HG02763 (cell line): ENCODE results near the gene SIRT3.
"Not testable (repeated sequence)": the region's sequence is repeated elsewhere in the genome, so short reads cannot be mapped to it uniquely, and the experiment has no call there.

ENCODE experiments used
- ATAC-seq: cut with Tn5 transposase; IDR thresholded peaks from one replicate; pipeline ENCODE4 v1.9.1; 2021; ENCODE audit warnings: mild to moderate bottlenecking, moderate library complexity; ENCODE audit not compliant: unreplicated experiment

The SIRT3 gene

GRCh38 chr11:244376-244775 lies 8.2 kb upstream of the SIRT3 start:
- ATAC-seq: no peak

DNA sequence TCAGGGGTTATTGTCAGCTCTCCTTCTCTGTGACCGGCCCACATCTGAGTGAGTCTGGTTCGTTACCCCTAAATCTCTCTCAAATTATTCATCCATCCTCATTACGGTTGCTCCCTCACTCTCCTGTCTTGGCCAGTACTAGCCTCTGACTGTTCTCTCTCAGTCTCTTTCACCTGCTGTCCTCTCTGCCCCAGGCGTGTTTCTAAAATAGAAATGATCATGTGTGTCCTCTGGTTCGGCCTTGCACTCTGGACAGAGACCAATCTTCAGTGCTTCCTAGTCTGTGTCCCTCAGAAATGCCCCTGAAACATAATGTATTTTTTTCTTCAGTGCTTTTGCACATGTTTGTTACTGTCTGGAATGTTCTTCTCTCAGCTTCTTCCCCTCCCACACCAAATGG lies 5.5 kb upstream of the SIRT3 start:
- ATAC-seq: no peak

DNA sequence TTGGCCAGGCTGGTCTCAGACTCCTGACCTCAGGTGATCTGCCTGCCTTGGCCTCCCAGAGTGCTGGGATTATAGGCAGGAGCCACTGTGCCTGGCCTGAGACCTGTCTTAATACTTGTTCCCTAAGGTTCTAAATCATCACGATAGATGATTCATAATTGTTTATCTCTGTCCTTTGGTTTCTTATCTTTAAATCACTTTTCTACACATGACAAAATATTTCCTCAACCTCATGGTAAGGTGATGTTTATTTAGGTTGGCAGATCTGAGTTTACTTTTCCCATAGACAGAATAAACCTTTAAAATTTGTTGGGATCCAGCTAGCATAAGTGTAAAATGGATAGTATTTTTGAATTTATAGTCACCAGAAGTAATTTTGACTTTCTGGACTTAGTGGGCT lies 4.2 kb upstream of the SIRT3 start:
- no peak for ATAC-seq

DNA sequence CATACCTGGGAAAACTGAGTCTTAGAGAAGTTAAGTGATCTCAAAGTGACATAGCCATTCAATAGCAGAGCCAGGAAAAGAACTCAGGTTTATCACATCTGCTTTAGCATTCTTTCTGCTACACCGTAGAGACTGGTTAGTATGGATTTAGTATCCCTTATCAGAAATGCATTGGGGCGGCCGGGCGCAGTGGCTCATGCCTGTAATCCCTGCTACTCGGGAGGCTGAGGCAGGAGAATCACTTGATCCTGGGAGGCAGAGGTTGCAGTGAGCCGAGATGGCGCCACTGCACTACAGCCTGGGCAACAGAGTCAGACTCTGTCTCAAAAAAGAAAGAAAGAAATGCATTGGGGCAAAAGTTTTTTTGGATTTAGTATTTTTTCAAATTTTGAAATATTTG lies 2.2 kb upstream of the SIRT3 start:
- not testable (repeated sequence) for ATAC-seq

- peak; percentile 79 for ATAC-seq
Observed at GRCh38 chr11:236774-237767, 929 bp upstream of the SIRT3 start, which contains the start of gene PSMD13. Gene PSMD13 (plus strand): TSS chr11:236976. CDS start chr11:237050, 74 bp downstream.

DNA sequence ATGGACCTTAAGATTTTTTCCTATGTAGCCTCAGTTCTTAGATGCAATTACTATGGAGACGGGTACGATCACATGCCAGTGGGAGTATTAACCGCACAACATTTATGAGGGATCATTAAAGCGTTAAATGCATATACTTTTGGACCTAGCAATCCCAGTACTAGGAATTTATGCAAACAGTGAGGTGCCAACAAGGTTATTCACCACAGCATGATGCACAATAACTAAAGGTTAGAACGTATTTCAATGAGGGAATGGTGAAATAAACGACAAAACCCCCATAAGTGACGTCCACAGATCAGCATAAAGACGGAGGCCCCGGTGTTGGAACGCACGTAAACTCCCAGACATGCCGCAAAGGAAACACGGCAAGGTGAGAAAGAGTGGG lies 539 bp downstream of the SIRT3 start:
- no peak for ATAC-seq

DNA sequence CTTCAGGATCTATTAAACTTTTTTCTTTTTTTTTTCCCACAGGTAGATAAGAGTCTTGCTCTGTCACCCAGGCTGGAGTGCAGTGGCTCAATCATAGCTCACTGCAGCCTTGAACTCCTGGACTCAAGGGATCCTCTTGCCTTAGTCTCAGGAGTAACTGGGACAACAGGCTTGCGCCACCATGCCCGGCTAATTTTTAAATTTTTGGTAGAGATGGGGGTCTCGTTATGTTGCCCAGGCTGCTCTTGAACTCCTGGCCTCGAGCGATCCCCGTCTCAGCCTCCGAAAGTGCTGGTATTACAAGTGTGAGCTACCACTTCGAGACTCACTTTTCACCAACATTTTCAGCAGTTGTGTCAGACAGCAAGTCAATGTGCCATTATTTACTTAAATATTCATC lies 962 bp downstream of the SIRT3 start:
- ATAC-seq: no peak

DNA sequence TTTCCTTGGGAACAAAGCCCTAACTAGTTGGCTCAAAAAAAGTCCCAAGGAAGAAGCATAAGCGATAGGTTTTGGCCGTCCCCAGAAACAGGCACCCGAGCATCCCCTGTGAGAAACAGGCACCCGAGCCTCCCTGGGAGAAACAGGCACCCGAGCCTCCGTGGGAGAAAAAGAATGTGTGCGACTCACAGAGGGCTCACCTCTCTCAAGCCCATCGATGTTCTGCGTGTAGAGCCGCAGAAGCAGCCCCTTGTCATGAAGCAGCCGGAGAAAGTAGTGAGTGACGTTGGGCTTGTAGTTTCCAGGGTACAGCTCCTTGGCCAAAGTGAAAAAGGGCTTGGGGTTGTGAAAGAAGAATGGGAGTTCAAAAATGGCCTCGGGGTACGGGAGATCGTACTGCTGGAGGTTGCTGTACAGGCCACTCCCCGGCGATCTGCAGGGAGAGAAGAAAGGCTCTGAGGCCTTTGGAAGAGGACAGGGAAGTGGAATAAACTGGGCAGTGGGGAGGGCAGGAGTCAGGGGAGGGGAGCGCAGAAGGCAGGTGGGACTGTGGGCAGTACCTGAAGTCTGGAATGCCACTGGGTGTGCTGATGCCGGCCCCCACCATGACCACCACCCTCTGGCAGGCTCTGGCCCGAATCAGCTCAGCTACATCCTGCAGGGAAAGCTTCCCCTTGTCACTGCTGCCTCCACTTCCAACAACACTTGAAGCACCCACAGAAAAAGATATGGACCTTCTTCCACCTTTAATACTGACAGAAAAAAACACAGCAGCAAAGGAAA lies 3.2 kb downstream of the SIRT3 start:
- ATAC-seq: no peak

DNA sequence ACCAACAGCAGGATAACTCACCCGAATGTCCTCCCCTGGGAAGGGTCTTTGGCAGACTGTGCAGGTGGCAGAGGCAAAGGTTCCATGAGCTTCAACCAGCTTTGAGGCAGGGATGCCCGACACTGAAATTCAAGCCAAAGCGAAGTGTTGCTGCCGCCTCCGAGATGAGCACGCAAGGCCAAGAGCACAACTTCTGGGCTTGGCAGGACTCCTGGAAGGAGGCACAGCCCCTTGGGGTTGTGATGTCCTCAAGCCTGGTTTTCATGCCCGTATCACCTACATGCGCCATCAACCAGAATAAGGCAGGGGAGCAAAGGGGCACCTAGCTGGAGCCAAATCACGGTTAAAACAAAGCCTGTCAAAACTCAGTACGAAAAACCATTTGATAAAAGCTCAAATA lies 5.7 kb downstream of the SIRT3 start:
- no peak for ATAC-seq

GRCh38 chr11:227824-228379 lies 8.2 kb downstream of the SIRT3 start:
- ATAC-seq: no peak

DNA sequence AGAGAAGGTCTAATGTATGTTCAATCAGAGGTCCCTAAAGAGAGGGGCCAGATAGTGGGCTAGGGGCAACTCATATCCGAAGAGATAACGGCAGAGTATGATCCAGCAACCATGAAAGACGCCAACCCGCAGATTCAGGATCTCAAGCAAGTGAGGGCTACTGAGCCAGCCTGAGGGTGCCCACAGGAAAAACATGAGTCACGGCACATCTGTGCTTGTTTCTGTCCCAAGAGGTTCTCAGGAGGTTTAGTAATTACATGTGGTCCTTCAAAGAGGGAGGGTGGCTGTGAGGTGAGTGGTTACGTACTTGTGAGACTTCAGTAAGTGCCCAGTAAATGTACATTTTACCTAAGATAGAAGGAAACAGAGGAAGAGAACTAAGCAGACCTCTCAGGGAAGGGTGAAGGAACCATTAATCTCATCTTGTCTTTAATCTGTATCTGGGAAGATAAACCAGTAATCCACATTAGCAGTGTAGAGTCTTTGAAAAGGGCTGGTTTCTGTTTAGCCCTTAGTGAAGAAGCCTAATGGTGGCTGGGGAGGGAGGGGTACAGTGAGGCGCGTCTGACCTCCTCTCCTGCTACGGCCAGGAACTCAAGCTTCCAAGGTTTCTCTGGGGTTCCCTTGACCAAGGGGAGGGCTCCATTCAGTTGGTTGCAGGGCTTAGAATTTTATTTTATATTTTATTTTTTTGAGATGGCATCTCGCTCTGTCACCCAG lies 10.2 kb downstream of the SIRT3 start:
- peak; percentile 50 for ATAC-seq

- no peak for ATAC-seq
Observed at GRCh38 chr11:224424-224823, 11.7 kb downstream of the SIRT3 start.

GRCh38 chr11:223884-224283 lies 12.3 kb downstream of the SIRT3 start:
- ATAC-seq: no peak

GRCh38 chr11:223026-223789 lies 12.9 kb downstream of the SIRT3 start:
- no peak for ATAC-seq

DNA sequence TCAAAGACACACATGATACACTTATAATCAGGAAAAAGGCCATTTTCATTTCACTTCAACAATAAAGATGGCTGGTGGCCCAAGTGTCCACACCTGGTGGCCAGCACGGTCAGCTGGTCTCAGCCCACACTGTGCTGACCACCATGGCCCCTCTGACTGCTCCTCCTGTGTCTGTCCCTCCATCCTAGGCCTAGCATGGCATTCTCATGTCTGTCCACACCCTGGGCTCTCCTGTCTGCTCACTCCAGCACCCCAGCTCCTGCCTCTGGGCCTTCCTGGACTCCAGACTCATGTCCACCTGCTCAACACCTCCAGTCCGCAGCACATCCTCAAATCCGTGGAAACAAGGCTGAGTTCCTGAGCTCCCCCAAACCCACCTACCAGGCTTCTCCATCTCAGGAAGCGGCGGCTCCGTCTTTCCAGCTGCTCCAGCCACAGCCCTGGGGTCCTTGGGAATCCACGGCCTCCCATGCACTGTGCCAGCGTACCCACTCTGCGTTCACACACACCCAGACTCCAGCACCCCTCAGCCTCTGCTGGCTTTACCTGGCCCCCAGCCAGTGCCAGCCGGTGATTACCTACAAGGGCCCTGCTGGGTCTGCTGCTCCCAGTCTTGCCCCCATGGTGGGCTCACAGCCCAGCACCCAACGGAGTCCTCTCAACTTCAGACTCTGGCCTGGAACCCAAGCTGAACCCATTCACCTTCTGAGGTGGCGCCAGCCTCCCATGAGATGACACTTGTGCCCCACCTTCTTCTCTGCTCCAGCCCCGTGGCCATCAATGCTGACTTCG lies 13.9 kb downstream of the SIRT3 start:
- no peak for ATAC-seq

GRCh38 chr11:221539-221938 lies 14.6 kb downstream of the SIRT3 start:
- no peak for ATAC-seq

GRCh38 chr11:220641-221215 lies 15.4 kb downstream of the SIRT3 start:
- ATAC-seq: not testable (repeated sequence)

DNA sequence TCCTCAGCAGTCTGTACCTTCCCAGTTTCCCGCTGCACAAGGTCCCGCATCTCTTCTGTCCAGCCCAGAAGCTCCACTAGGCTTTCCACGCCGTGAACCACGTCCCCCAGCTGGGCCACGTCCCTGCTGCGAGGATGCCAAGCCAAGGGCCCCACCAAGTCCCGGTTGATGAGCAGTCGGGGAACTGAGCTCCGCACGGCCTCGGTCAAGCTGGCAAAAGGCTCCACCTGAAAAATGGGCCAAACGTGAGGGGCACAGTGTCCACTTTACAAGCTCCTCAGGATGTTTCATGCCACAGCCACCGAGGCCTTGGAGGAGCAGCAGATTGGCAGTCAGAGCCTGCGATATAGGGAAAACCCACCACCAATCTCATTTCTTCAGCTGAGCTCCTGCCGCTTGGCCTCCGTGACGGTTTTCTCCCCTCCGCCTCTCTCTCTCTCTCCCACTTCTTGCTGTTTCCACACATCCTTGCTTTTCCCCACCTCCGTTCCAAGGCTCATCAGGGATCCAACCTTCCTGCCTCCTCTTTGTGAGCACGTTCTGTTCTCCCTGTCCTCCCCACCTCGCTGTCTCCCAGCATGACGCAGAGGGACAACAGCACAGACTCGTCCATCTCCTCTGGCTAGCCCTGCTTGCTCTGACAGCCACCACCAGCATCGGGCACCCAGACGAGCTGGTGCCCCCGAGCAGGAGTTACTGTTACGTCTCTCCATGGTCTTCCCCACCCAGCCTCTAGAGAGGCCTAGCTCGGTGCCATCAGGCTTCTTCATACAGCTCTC lies 17.1 kb downstream of the SIRT3 start:
- ATAC-seq: no peak
